IMR-90 (cell line): Measurements from ENCODE around the gene HS3ST2.

Source experiments
- BHLHE40 ChIP-seq: fragments of 150-350 bp; IDR thresholded peaks from 2 replicates; pipeline ENCODE4 v1.6.1; 2016; ENCODE audit warnings: mild to moderate bottlenecking, low read depth, low read length
- CEBPB ChIP-seq: IDR thresholded peaks from 2 replicates; pipeline ENCODE4 v1.6.1; 2012; ENCODE audit warnings: low read depth, low read length, improper control_type of control experiment
- CHD1 ChIP-seq: IDR thresholded peaks from 2 replicates; pipeline ENCODE4 v1.6.1; 2012; ENCODE audit warnings: low read depth, low read length, improper control_type of control experiment
- CTCF ChIP-seq: conservative IDR thresholded peaks from 2 replicates; pipeline ENCODE4 v1.5.1; 2012; ENCODE audit warnings: mild to moderate bottlenecking, low read depth, low read length, improper control_type of control experiment
- ELK1 ChIP-seq: fragments of 150-350 bp; IDR thresholded peaks from 2 replicates; pipeline ENCODE4 v1.6.1; 2016; ENCODE audit warnings: low read depth, mild to moderate bottlenecking, low read length, moderate library complexity, borderline replicate concordance
- MAFK ChIP-seq: IDR thresholded peaks from 2 replicates; pipeline ENCODE4 v1.6.1; 2012; ENCODE audit warnings: low read depth, low read length, improper control_type of control experiment
- MAZ ChIP-seq: IDR thresholded peaks from 2 replicates; pipeline ENCODE4 v1.6.1; 2012; ENCODE audit warnings: low read depth, mild to moderate bottlenecking, low read length, improper control_type of control experiment, moderate library complexity, borderline replicate concordance
- MXI1 ChIP-seq: IDR thresholded peaks from 2 replicates; pipeline ENCODE4 v1.6.1; 2012; ENCODE audit warnings: low read depth, mild to moderate bottlenecking, low read length, moderate library complexity, borderline replicate concordance
- POLR2A ChIP-seq: IDR thresholded peaks from 2 replicates; pipeline ENCODE4 v1.6.1; 2012; ENCODE audit warnings: mild to moderate bottlenecking, low read depth, low read length
- RAD21 ChIP-seq: IDR thresholded peaks from 2 replicates; pipeline ENCODE4 v1.6.1; 2012; ENCODE audit warnings: low read length, improper control_type of control experiment
- RCOR1 ChIP-seq: IDR thresholded peaks from 2 replicates; pipeline ENCODE4 v1.6.1; 2012; ENCODE audit warnings: mild to moderate bottlenecking, low read length, improper control_type of control experiment; ENCODE audit not compliant: insufficient replicate concordance
- RFX5 ChIP-seq: IDR thresholded peaks from 2 replicates; pipeline ENCODE4 v1.8.0; 2012; ENCODE audit warnings: low read depth, mild to moderate bottlenecking, low read length, moderate library complexity
- SMC3 ChIP-seq: fragments of 150-350 bp; IDR thresholded peaks from 2 replicates; pipeline ENCODE4 v1.6.1; 2016; ENCODE audit warnings: low read depth, mild to moderate bottlenecking, antibody characterized with exemption, low read length, moderate library complexity

- no peak for TF ChIP-seq POLR2A
- no peak for TF ChIP-seq CTCF
- TF ChIP-seq RAD21 = no peak
- TF ChIP-seq MXI1 = no peak
- no peak for TF ChIP-seq ELK1
- TF ChIP-seq RCOR1 = no peak
- TF ChIP-seq CEBPB = no peak
- TF ChIP-seq CHD1 = no peak
- TF ChIP-seq RFX5 = no peak
- no peak for TF ChIP-seq MAFK
- no peak for TF ChIP-seq SMC3
- TF ChIP-seq MAZ = no peak
- no peak for TF ChIP-seq BHLHE40
These were observed 25.8 kb upstream of the HS3ST2 start for GRCh38 chr16:22788193-22788530.
